GM18873 (cell line): ENCODE data around the gene NKAPL.
A peak's percentile ranks its signal among the peaks of the same experiment; 100 is the strongest.

ENCODE experiments used
- ATAC-seq: cut with Tn5 transposase; IDR thresholded peaks from one replicate; pipeline ENCODE4 v1.9.1; 2021; ENCODE audit warnings: mild to moderate bottlenecking, moderate library complexity, moderate number of reproducible peaks; ENCODE audit not compliant: unreplicated experiment, low FRiP score

NKAPL gene

DNA sequence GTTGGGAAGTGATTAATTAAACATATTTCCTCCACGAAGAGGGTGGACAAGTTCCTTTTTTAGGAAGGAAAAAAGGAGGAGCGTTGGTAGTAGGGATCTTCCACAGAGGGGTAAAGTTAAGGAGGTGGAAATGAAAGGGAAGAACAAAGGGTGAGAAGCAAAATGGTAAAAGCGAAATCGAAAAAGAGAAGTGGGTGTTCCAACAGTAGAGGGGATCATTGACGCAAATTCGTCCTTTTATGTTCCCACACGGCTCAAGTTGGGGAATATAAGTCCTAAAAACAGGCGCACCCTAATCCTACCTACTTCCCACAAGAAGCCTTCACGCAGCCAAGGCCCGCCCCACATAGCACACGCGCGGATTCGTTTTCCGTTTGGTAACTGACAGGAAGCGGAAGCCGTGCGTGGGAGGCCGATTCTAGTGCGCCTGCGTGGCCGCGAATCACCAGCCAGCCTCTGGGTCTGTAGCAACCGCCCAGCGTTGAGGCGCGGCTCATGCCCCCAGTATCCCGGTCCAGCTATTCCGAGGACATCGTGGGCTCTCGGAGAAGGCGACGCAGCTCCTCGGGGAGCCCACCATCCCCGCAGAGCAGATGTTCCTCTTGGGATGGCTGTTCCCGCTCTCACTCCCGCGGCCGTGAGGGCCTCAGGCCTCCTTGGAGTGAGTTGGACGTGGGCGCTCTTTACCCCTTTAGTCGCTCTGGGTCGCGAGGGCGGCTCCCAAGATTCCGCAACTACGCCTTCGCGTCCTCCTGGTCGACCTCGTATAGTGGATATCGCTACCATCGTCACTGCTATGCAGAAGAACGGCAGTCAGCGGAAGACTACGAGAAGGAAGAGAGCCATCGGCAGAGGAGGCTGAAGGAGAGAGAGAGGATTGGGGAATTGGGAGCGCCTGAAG, at the start of gene NKAPL:
Gene NKAPL, plus strand, starts transcription at position 421 of the 901 bp plus-strand sequence. Its CDS starts 75 bp downstream, at position 496.
- ATAC-seq = no peak

- no peak for ATAC-seq
These were observed 49.2 kb upstream of the NKAPL start for GRCh38 chr6:28209753-28210535.

- no peak for ATAC-seq
These were observed 47.1 kb upstream of the NKAPL start for GRCh38 chr6:28211840-28212509.

GRCh38 chr6:28212510-28213212, 46.4 kb upstream of the NKAPL start:
- ATAC-seq = no peak

DNA sequence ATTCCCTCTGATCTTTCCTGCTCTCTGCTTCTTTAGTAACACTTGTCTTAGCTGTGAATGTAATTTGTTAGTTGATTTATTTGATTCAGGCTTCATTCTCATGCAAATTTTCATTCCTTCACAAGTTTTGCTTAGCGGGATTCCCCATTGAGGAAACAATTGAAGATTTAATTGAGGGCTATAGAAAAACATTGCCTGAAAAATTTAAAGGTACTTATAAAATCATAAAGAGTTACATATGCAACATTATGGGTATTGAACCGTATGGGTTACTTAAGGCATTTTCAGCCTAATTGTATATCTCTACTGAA, 45.9 kb upstream of the NKAPL start:
- no peak for ATAC-seq

DNA sequence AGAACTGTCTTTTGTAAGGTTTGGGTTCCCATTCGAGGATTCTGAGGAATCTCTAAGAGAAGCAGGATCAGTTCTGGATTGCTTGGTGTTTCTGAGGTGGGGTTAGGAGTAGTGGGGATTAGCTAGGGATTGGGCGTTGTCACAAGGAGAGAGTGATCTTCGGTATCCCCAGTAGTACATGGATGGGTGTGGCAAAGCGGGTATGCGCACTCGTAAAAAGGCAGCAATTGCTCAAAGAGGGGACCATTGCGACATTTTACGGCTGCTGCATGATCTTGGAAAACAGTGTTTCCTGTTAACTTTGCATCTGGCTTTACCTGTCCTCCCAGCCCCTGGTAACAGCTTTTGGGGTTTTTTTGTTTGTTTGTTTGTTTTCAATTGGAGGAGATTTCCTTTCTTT, 43.7 kb upstream of the NKAPL start:
- ATAC-seq = no peak

DNA sequence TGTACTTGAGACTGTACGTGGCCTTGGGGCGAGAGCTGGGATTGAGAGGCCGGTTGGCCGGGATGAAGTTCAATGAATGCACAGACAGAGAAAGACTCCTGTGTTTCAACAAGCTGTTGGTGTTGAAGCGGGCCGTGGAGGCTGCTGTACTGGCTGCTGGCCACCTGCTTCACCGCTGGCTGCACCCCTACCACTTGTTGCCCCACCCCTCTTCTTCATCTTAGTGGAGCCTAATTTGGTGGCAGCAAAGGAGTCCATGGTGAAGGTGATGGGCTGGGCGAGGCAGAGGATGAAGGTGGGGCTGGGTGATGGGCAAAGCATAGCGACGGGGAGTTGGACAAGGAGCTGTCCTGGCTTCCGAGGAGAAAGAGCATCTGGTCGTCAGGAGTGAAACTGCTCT, 41.2 kb upstream of the NKAPL start:
- no peak for ATAC-seq

- ATAC-seq = no peak
These were observed 40.5 kb upstream of the NKAPL start for GRCh38 chr6:28218312-28219248.

- no peak for ATAC-seq
These were observed 38.6 kb upstream of the NKAPL start for GRCh38 chr6:28220257-28221133.

DNA sequence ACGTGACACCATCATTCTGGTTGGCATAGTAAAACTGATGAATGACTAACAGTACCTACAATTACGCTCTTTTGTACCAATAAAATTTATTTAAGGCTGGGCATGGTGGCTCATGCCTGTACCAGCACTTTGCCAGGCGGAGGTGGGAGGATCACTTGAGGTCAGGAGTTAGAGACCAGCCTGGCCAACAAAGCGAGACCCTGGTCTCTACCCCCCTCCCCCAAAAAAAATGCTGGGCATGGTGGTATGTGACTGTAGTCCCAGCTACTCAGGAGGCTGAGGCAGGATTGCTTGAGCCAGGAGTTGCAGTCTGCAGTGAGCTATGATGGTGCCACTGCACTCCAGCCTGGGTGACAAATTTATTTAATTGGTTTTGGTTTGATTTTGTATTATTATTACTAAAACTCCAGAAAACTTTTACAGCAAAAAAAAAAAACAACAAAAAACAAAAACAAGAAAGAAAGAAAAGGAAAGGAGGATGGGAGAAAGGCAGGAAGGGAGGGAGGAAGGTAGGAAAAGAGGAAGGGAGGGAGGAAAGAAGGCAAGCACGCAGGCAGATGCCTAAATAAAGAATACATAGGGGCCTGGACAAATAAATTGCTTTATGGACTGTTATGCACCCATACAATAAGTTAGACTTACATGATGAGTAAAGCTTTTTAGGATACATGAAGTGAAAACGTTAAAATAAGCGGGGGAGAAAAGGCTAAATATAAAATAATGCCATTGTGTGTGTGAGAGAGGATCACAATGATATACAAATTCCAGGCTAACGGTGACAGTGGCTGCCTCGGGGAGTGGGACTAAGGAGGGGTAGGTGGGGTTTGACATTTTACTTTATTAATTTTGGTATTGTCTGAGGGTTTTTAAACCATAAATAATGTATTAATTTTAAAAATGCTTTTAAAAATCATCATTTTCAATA, 34.7 kb upstream of the NKAPL start:
- ATAC-seq = no peak

DNA sequence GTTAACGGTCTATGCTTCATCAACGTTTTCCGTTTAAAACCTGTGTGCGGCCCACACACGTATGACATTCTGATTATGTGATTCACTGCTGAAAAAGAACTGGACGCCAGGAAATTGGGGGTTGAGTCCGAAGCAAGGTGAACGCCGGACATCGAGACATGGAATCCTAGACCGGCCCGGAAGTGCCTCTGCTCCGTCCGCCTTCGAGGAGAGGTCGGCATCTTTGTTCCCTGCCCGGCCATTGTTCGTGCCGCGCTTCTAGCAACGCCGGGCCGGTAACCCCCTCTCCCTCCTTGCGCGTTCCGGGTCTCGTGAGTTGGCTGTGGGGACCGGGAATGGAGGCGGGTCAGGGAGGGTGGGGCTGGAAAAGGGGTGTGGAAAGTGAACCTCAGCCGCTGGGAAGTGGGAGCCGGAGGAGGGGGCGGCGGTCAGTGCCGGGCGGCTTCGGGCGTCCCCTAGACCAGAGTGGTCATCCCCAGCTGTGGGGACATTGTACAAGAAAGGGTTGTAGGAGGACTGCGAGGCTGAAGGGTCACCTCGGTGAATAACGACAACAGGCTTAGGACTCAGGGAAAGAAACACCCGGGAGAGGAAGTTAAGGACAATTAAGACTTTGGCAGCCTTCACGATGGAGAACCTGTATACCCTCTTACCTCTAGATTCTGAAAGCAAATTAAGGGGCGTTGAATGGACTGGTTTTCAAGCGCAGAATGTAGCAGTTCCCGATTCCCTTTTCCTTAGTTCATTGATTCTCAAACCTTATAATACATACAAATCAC, 33.9 kb upstream of the NKAPL start, which contains the start of gene ZSCAN9:
Gene ZSCAN9, plus strand, starts transcription at position 220 of the 779 bp plus-strand sequence. CDS start 1,810 bp downstream, outside the sequence.
- ATAC-seq = peak; percentile 75

DNA sequence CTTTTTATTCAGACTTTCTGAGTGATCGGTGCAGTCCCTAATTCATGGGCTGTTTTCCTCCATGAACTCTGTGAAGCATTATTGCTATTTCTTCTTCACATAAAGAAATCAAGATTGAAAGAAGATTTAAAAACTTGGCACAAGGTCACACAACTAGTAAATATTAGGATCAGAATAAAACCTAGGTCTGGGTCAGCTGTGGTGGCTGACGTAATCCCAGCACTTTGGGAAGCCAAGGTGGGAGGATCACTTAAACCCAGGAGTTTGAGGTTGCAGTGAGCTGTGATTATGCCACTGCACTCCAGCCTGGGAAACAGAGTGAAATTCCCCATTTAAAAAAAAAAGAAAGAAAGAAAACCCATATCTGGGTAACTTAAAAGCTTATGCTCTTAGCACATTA, 32.6 kb upstream of the NKAPL start:
- no peak for ATAC-seq

- ATAC-seq = no peak
These were observed 26.3 kb upstream of the NKAPL start for GRCh38 chr6:28232785-28233184.

DNA sequence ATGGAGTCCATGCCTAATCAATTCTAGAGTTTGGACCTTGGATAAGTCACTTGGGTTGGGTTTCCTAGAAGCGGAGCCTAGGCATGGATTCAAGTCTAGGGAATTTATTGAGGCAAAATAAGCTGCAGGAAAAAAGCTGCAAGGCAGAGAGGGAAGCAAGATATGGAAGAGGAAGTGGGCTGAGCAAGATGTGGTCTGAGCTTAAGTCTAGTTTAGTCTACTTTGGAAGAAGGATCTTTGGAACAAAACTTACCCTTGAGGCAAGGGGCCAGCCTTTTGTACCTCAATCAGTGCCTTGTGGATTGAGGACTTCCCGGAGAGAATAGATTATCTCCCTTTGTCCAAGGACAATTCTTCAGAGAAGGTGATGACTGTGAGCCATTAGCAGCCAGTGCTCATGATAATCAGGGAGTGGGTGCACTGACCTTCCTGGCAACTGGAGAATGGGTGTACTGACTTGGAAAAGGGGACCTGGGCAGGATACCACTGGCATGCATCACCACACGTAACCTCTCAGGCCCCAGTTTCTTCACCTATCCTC, 23.1 kb upstream of the NKAPL start:
- no peak for ATAC-seq

DNA sequence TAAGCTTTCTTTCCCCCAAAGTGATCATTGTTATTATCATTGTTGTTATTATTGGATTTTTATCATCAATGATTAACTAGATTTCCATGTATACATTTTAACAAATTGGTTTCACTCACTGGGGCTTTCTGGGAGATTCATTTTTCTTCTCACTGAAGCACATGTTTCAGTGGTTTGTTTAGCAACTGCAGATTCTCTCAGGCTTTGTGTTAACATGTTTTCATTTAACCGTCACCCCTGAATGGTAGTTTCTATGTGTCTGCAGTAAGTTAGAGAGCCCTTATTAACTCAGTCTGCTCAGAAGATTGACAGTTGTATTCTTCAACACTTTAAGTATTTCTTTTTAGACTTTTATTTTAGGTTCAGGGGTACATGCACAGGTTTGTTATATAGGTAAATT, 19.5 kb upstream of the NKAPL start:
- ATAC-seq = no peak

DNA sequence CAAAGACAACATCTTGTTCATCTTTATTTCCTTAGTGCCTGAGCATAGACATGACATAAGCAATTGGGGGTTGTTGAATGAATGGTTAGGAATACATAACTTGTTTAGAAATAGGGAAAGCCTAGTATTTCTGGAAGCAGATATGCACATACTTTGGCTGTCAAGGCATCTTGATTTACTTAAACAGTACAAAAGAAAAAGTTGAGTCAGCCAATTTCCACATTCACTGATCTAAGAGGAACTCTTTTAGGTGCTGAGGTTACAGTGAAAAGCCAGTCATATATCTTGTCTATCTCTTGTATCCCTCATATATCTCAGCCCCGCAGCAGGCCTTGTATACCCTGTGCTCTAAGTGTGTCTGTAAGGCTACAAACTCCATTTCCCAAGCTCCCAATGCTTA, 18.6 kb upstream of the NKAPL start:
- ATAC-seq = no peak
